GM12878 (cell line): ENCODE measurements around the gene FAM3B. TPM values are rescaled to one million over a fixed set of nuclear protein-coding genes. Genes with fewer than 3 reads are reported as not detected.

ENCODE experiments used
- ATAC-seq: fragments of 200-7000 bp; cut with Tn5 transposase; 3 replicates; pipeline ENCODE4 v1.9.1; 2020; ENCODE audit warnings: mild to moderate bottlenecking, moderate library complexity
- BruUV-seq: library from RNA; stranded (reverse); fragments of 400-500 nt; replicated peaks from 2 replicates; lab custom pipeline; 2021; lab: Mats Ljungman, UMichigan
- CTCF ChIA-PET: fragments of 300-600 bp; sonication (Branson Sonifier 250); formaldehyde crosslinking; extraction: SDS; loops from one replicate; lab custom pipeline; 2021; ENCODE audit warnings: inconsistent platforms; lab: Yijun Ruan, JAX
- POLR2A ChIA-PET: fragments of 350-600 bp; formaldehyde crosslinking; extraction: SDS; loops from one replicate; lab custom pipeline; 2021; ENCODE audit warnings: inconsistent platforms; lab: Charles Lee
- RAD21 ChIA-PET: fragments of 300-600 bp; sonication (Branson Sonifier 250); formaldehyde crosslinking; loops from one replicate; lab custom pipeline; 2023; ENCODE audit warnings: antibody characterized with exemption; ENCODE audit not compliant: unreplicated experiment; lab: Charles Lee
- SMC1A ChIA-PET: fragments of 300-600 bp; sonication (Branson Sonifier 250); formaldehyde crosslinking; loops from one replicate; lab custom pipeline; 2023; ENCODE audit not compliant: unreplicated experiment, uncharacterized antibody; lab: Charles Lee
- DNase-seq: peaks from one replicate; pipeline ENCODE4 v3.0.0-alpha.2; 2011; ENCODE audit warnings: low read depth, low spot score
- FAIRE-seq: peaks from 3 replicates; lab custom pipeline; 2011; peaks lifted over from hg19 to GRCh38; lab: Jason Lieb, UNC
- H2AFZ ChIP-seq: 2 replicates; pipeline ENCODE4 v1.6.0; 2011; ENCODE audit warnings: low read depth, low read length, control low read depth; ENCODE audit not compliant: control insufficient read depth
- H3K27ac ChIP-seq: 2 replicates; pipeline ENCODE4 v1.5.1; 2011; ENCODE audit warnings: control low read depth; ENCODE audit not compliant: control insufficient read depth, insufficient read depth
- H3K27me3 ChIP-seq, 2 experiments: replicated peaks in 1 of 2; 2 replicates each; pipeline versions ENCODE4 v1.6.0 to v1.6.1; 2011; ENCODE audit warnings: low read length in 1 of 2; ENCODE audit not compliant: control insufficient read depth in 2 of 2, insufficient read depth in 2 of 2
- H3K36me3 ChIP-seq, 2 experiments: 2 replicates each; pipeline ENCODE4 v1.5.1; 2011; ENCODE audit warnings: low read length in 1 of 2; ENCODE audit not compliant: control insufficient read depth in 2 of 2, insufficient read depth in 2 of 2
- H3K4me1 ChIP-seq: 2 replicates; pipeline ENCODE4 v1.6.1; 2011; ENCODE audit warnings: mild to moderate bottlenecking, low read length, moderate library complexity, mixed read lengths; ENCODE audit not compliant: control insufficient read depth, insufficient read depth
- H3K4me2 ChIP-seq: 2 replicates; pipeline ENCODE4 v1.6.0; 2011; ENCODE audit warnings: control low read depth; ENCODE audit not compliant: control insufficient read depth, insufficient read depth
- H3K4me3 ChIP-seq: fragments of 200-600 bp; sonication (generic); 2 replicates; pipeline ENCODE4 v1.5.1; 2016
- H3K79me2 ChIP-seq: 2 replicates; pipeline ENCODE4 v1.6.0; 2011; ENCODE audit warnings: low read length; ENCODE audit not compliant: control insufficient read depth, insufficient read depth
- H3K9ac ChIP-seq: 2 replicates; pipeline ENCODE4 v1.8.0; 2011; ENCODE audit warnings: low read length, control low read depth, mixed read lengths; ENCODE audit not compliant: control insufficient read depth, insufficient read depth
- H3K9me3 ChIP-seq: replicated peaks from 3 replicates; pipeline ENCODE4 v1.5.1; 2011; ENCODE audit warnings: mild to moderate bottlenecking, low read length; ENCODE audit not compliant: control insufficient read depth, insufficient read depth
- H4K20me1 ChIP-seq: 2 replicates; pipeline ENCODE4 v1.6.0; 2011; ENCODE audit not compliant: control insufficient read depth, insufficient read depth
- EED ChIP-seq: sonication (generic); IDR thresholded peaks from 2 replicates; pipeline ENCODE4 v1.6.1; 2016; ENCODE audit warnings: antibody characterized with exemption, low read depth
- LARP7 ChIP-seq: fragments of 450-650 bp; IDR thresholded peaks from 2 replicates; pipeline ENCODE4 v1.6.1; 2017; ENCODE audit warnings: mild to moderate bottlenecking
- SMAD1 ChIP-seq: fragments of 450-650 bp; IDR thresholded peaks from 2 replicates; pipeline ENCODE4 v1.6.1; 2018; ENCODE audit warnings: mild to moderate bottlenecking, low read depth; ENCODE audit not compliant: partially characterized antibody
- SRF ChIP-seq, 2 experiments: IDR thresholded peaks; 2 replicates each; pipeline ENCODE4 v1.6.1; 2011; ENCODE audit warnings: low read depth in 2 of 2, low read length in 2 of 2, mild to moderate bottlenecking in 1 of 2, moderate library complexity in 1 of 2
- ZNF217 ChIP-seq: fragments of 450-650 bp; IDR thresholded peaks from 2 replicates; pipeline ENCODE4 v1.6.1; 2017; ENCODE audit warnings: antibody characterized with exemption, mild to moderate bottlenecking
- WGBS: methylation state at CpG from one replicate; pipeline ENCODE4 v1.1.6; 2016; ENCODE audit warnings: low lambda C conversion rate; ENCODE audit not compliant: insufficient replicate concordance, insufficient coverage; ENCODE audit errors: missing lambda C conversion rate; 5-methylcytosine and 5-hydroxymethylcytosine counted together
- in situ Hi-C: fragments of 300-500 bp; cut with MboI; formaldehyde crosslinking; loops from 9 replicates; pipeline ENCODE4 v1.14.3; 2018; ENCODE audit warnings: mixed read lengths
- intact Hi-C: fragments of 100-400 bp; cut with micrococcal nuclease; formaldehyde crosslinking; loops from one replicate; pipeline ENCODE4 v1.14.2; 2022; ENCODE audit not compliant: unreplicated experiment
- polyA plus RNA-seq, 11 experiments: library from polyadenylated mRNA; depleted of rRNA in 4 of 11; unstranded in 6 of 11; stranded (reverse) in 5 of 11; fragments of >200 nt; fragmentation: Nextera tagmentation in 4 of 11; fragmentation: Illumina TruSeq in 1 of 11; extraction: Ambion mirVana in 4 of 11; extraction: Trizol in 1 of 11; gene quantifications; 1 replicate in 1 of 11; 2 replicates in 10 of 11; pipeline versions ENCODE4 v1.2.1 to v1.2.3, GENCODE V29; 2011 to 2016; ENCODE audit warnings: inconsistent platforms in 2 of 11, missing spikeins in 2 of 11, low read depth in 1 of 11
- total RNA-seq, 4 experiments: library from RNA; depleted of rRNA in 3 of 4; stranded (reverse); fragments of >200 nt in 3 of 4; fragmentation: Illumina TruSeq in 1 of 4; extraction: Trizol in 1 of 4; gene quantifications; 2 replicates each; pipeline versions ENCODE4 v1.2.1 to v1.2.3, GENCODE V29; 2013 to 2021
- TF ChIP-seq, protein P1 (sequence below): fragments of 450-650 bp; IDR thresholded peaks from 2 replicates; pipeline ENCODE4 v1.6.1; 2017; ENCODE audit warnings: mild to moderate bottlenecking, low read depth, inconsistent platforms; ENCODE audit not compliant: poor library complexity, severe bottlenecking
- TF ChIP-seq, protein P2 (sequence below): fragments of 450-650 bp; IDR thresholded peaks from 2 replicates; pipeline ENCODE4 v1.6.1; 2017; ENCODE audit warnings: mild to moderate bottlenecking, moderate library complexity
- TF ChIP-seq, protein P3 (sequence below): fragments of 450-650 bp; IDR thresholded peaks from 2 replicates; pipeline ENCODE4 v1.6.1; 2016; ENCODE audit warnings: mild to moderate bottlenecking
- TF ChIP-seq, protein P4 (sequence below): fragments of 450-650 bp; formaldehyde crosslinking; IDR thresholded peaks from 2 replicates; pipeline ENCODE4 v1.5.0; 2022; ENCODE audit warnings: mild to moderate bottlenecking, missing genetic modification characterization

Gene FAM3B
- total and polyA plus RNA-seq, 10 of the 15 experiments (the other 5 are each of a cell fraction or from before 2014, with no cell fraction given): 0.12 TPM; not detected in 9

DNA sequence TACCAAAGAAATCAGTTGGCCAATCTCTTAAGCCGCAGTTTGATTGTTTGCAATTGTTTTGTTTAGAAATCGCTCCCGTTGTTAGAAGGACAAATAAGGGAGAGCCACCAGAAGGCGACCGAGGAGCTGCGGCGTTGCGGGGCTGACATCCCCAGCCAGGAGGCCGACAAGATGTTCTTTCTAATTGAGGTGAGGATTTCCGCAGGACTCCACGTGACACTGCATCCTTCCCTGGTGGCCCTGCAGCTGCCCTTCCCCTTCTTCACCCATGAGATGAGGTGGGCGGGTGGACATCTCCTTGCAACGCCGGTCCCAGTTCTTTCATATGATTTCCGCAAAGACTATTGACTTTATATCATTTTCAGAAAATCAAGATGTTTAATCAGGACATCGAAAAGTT lies 82.2 kb downstream of the FAM3B start (continued):
- TF ChIP-seq, protein P1, sequence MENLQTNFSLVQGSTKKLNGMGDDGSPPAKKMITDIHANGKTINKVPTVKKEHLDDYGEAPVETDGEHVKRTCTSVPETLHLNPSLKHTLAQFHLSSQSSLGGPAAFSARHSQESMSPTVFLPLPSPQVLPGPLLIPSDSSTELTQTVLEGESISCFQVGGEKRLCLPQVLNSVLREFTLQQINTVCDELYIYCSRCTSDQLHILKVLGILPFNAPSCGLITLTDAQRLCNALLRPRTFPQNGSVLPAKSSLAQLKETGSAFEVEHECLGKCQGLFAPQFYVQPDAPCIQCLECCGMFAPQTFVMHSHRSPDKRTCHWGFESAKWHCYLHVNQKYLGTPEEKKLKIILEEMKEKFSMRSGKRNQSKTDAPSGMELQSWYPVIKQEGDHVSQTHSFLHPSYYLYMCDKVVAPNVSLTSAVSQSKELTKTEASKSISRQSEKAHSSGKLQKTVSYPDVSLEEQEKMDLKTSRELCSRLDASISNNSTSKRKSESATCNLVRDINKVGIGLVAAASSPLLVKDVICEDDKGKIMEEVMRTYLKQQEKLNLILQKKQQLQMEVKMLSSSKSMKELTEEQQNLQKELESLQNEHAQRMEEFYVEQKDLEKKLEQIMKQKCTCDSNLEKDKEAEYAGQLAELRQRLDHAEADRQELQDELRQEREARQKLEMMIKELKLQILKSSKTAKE: no peak
- TF ChIP-seq, protein P2, sequence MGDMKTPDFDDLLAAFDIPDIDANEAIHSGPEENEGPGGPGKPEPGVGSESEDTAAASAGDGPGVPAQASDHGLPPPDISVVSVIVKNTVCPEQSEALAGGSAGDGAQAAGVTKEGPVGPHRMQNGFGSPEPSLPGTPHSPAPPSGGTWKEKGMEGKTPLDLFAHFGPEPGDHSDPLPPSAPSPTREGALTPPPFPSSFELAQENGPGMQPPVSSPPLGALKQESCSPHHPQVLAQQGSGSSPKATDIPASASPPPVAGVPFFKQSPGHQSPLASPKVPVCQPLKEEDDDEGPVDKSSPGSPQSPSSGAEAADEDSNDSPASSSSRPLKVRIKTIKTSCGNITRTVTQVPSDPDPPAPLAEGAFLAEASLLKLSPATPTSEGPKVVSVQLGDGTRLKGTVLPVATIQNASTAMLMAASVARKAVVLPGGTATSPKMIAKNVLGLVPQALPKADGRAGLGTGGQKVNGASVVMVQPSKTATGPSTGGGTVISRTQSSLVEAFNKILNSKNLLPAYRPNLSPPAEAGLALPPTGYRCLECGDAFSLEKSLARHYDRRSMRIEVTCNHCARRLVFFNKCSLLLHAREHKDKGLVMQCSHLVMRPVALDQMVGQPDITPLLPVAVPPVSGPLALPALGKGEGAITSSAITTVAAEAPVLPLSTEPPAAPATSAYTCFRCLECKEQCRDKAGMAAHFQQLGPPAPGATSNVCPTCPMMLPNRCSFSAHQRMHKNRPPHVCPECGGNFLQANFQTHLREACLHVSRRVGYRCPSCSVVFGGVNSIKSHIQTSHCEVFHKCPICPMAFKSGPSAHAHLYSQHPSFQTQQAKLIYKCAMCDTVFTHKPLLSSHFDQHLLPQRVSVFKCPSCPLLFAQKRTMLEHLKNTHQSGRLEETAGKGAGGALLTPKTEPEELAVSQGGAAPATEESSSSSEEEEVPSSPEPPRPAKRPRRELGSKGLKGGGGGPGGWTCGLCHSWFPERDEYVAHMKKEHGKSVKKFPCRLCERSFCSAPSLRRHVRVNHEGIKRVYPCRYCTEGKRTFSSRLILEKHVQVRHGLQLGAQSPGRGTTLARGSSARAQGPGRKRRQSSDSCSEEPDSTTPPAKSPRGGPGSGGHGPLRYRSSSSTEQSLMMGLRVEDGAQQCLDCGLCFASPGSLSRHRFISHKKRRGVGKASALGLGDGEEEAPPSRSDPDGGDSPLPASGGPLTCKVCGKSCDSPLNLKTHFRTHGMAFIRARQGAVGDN: no peak

DNA sequence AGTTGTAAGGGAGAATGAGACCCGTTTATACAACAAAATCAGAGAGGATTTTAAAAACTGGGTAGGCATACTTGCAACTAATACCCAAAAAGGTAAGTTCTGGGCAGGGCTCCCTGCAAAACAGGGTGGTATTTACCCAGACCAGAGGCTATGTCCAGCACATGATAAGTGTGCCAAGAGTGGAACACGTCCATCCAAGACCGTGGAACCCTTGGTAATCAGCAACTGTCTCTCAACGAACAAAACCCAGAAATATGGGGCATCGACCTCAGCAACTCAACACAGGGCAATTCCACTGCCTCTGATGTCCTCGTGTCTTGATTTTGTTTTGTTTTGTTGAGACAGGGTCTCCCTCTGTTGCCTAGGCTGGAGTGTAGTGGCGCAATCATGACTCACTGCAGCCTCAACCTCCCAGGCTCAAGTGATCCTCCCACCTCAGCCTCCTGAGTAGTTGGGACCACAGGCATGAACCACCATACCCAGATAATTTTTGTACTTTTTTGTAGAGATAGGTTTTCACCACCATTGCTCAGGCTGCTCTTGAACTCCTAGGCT lies 82.7 kb downstream of the FAM3B start:
- no peak overlapping the region for H3K27ac ChIP-seq
- intact Hi-C loops (no loop called here), in situ Hi-C loops (no loop called here)
- DNase-seq (no peak), ATAC-seq (no peak), FAIRE-seq (no peak)
- no peaks in the 10 kb centered on the region for H3K9me3 ChIP-seq
- SMC1A ChIA-PET: no interaction called here
- no peak overlapping the region for H3K4me2 ChIP-seq
- no TSS peak for BruUV-seq
- no peaks in the 10 kb centered on the region for H4K20me1 ChIP-seq
- no peaks in the 10 kb centered on the region for H3K79me2 ChIP-seq
- WGBS: 100% methylated on average over 7 of the region's 7 CpGs
- no peak overlapping the region for H3K9ac ChIP-seq
- H3K27me3 ChIP-seq: no peaks in the 10 kb centered on the region
- POLR2A ChIA-PET: no interaction called here
- RAD21 ChIA-PET: no interaction called here
- no peaks in the 10 kb centered on the region; the same call in 1 of the 2 replicates for H3K4me1 ChIP-seq
- peaks cover 17 to 37% of the 10 kb centered on the region in 2 experiments; a peak in 3 of 4 replicates for H3K36me3 ChIP-seq
- CTCF ChIA-PET: no interaction called here
- no peak overlapping the region for H3K4me3 ChIP-seq
- H2AFZ ChIP-seq: no peak overlapping the region
- TF ChIP-seq LARP7 (no peak), ZNF217 (no peak), SMAD1 (no peak), SRF (IDR thresholded peaks at IDR 0.05; ENCODE audit: low read depth in 2 of 2, low read length in 2 of 2) (no peak), EED (no peak)
- TF ChIP-seq, protein P3, sequence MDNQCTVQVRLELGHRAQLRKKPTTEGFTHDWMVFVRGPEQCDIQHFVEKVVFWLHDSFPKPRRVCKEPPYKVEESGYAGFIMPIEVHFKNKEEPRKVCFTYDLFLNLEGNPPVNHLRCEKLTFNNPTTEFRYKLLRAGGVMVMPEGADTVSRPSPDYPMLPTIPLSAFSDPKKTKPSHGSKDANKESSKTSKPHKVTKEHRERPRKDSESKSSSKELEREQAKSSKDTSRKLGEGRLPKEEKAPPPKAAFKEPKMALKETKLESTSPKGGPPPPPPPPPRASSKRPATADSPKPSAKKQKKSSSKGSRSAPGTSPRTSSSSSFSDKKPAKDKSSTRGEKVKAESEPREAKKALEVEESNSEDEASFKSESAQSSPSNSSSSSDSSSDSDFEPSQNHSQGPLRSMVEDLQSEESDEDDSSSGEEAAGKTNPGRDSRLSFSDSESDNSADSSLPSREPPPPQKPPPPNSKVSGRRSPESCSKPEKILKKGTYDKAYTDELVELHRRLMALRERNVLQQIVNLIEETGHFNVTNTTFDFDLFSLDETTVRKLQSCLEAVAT: no peak
- TF ChIP-seq, protein P4, sequence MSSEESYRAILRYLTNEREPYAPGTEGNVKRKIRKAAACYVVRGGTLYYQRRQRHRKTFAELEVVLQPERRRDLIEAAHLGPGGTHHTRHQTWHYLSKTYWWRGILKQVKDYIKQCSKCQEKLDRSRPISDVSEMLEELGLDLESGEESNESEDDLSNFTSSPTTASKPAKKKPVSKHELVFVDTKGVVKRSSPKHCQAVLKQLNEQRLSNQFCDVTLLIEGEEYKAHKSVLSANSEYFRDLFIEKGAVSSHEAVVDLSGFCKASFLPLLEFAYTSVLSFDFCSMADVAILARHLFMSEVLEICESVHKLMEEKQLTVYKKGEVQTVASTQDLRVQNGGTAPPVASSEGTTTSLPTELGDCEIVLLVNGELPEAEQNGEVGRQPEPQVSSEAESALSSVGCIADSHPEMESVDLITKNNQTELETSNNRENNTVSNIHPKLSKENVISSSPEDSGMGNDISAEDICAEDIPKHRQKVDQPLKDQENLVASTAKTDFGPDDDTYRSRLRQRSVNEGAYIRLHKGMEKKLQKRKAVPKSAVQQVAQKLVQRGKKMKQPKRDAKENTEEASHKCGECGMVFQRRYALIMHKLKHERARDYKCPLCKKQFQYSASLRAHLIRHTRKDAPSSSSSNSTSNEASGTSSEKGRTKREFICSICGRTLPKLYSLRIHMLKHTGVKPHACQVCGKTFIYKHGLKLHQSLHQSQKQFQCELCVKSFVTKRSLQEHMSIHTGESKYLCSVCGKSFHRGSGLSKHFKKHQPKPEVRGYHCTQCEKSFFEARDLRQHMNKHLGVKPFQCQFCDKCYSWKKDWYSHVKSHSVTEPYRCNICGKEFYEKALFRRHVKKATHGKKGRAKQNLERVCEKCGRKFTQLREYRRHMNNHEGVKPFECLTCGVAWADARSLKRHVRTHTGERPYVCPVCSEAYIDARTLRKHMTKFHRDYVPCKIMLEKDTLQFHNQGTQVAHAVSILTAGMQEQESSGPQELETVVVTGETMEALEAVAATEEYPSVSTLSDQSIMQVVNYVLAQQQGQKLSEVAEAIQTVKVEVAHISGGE (CRISPR knock-in tag): no peak
